ENCODE measurements around the gene CEP128.

CEP128 gene

DNA sequence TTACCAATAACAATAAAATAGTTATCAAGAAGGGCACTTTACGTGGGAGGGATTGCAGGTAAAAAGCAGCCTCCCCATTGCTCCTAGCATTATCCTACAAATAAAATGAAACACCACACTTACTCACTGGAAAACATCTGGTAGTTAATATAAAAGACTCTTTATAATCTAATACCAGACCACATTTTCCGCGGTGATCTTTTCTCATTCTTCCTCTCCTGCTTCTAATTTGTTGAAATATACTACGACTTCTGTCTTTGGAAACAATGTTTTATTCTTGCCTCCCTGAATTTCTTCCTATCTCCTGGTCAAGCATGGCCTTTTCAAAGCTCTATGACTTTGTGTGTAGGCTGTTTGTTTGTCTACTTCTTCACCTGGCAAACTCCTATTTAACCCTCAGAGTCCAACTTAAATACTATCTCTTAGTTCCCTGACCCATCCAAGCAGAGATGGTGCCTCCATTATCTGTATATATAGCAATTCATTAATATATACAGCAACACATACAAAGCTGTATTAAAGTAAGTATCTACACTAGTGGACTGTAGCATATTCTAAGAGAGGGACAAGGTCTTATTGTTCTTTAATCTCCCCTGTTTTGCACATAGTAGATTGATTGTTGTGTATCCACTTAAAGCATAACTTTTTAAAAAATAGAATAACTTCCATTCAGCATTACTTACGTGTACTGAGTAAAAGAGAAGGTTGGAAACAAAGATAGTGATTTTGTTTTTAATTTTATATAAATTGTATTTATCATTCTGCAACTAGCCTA lies 228.3 kb downstream of the CEP128 start:
- Mint-ChIP-seq H3K27ac (no peak overlapping the region), H3K4me1 (peaks cover 12% of the 10 kb centered on the region), H3K9me3 (no peaks in the 10 kb centered on the region), H3K27me3 (no peaks in the 10 kb centered on the region), H3K4me3 (no peak overlapping the region)
- ATAC-seq (no peak), DNase-seq (no peak)

DNA sequence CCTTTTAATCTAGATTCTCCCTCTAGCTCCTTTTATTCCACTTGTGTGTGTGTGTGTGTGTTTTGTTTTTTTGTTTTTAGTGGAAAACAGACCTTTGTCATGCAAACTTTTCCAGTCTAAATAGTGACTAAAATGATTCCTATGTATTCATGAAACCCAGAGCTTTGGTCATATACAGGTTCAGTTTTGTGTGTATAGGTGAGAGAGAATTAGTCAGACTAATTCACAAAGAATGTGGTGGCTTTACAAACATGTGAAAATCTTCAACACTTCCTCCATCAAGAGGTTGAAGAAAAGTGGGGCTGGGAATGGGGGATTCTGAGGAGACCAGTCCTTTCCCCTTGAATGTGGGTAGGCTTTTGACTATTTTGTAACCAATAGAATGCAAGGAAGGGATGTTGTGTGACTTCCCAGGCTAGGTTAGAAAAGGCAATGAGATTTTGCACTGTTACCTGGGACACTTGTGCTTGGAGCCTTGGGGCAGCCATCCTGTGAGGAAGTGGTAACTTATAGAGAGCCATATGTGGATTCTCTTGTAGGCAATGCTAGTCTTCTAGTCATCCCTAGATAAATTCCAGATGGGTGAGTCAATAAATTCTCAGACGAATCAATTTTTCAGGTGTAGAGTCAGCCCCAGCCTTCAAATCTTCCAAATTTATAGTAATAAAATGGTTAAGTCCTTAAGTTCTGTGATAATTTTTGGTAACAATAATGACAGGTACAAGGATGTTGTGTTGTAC lies 236.1 kb downstream of the CEP128 start:
- DNase-seq (no peak), ATAC-seq (no peak)
- no peaks in the 10 kb centered on the region for H3K9me3 Mint-ChIP-seq
- no peak overlapping the region for H3K27ac Mint-ChIP-seq
- H3K4me3 Mint-ChIP-seq: no peak overlapping the region
- no peaks in the 10 kb centered on the region for H3K27me3 Mint-ChIP-seq
- peaks cover under 1% of the 10 kb centered on the region for H3K4me1 Mint-ChIP-seq

DNA sequence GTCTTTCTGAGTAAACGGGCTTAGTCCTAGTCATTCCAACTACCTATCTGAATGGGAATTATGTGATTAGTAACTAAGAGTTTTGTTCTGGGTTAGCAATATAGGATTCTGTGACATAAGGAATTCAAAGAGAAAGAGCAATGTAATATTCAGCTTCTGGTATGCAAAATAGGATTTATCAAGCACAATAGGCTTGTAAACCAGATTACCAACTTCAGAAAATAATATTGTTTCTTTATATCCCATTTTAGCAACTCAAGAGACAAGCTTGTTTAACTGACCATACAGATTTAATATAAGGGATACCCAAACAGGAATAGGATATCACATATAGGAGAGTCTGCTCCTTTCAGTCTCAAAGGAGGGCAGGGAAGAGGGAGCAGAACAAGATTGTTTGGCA lies 240.9 kb downstream of the CEP128 start:
- H3K4me1 Mint-ChIP-seq: peaks cover 7% of the 10 kb centered on the region
- no peak for ATAC-seq
- no peak overlapping the region for H3K27ac Mint-ChIP-seq

DNA sequence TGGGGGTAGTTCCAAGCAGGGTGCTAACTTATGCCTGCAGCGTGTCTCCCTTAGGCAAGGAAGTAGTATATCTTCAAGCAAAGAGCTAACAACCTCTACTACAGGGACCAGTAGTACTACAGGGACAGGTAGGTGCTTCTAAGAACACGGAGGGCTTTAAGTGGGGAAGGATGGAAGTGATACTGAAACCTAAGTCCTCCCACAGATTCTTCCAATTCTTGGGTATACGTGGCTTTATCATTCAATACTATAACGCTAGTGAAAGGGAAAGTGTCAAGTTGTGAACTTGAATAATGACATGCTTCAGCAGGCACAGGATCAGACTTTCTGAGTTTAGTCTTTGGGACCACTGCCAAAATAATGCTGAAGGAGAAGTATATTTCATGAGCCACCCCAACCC lies 241.7 kb downstream of the CEP128 start:
- Mint-ChIP-seq H3K9me3 (no peaks in the 10 kb centered on the region), H3K4me3 (no peak overlapping the region), H3K27me3 (no peaks in the 10 kb centered on the region), H3K27ac (no peak overlapping the region), H3K4me1 (peaks cover 7% of the 10 kb centered on the region)
- DNase-seq: no peak
- peak; percentile 57 for ATAC-seq

More for the DNA sequence above, 240.9 kb downstream of the CEP128 start:
- no peak for DNase-seq
- no peaks in the 10 kb centered on the region for H3K9me3 Mint-ChIP-seq
- no peaks in the 10 kb centered on the region for H3K27me3 Mint-ChIP-seq
- no peak overlapping the region for H3K4me3 Mint-ChIP-seq

DNA sequence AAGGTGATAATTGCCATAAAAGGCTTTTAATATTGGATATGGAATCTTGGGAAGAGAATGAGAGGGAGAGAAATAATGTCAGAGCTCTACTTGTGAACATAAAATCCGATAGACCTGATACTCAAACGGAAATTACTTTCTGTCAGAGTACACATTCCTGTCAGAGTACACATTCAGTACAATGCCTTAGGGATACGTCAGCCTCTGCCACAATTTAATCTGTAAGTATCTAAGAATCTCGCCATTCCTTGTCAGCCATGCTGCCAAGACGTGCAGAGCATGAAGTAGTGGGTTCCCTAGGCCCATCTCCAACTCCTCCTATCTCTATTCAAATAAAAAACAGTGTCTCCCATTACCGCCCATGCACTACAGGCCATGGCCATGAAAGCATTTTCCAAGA lies 242.6 kb downstream of the CEP128 start:
- Mint-ChIP-seq H3K9me3 (no peaks in the 10 kb centered on the region), H3K27me3 (no peaks in the 10 kb centered on the region), H3K4me1 (peaks cover 7% of the 10 kb centered on the region), H3K4me3 (no peak overlapping the region), H3K27ac (no peak overlapping the region)
- DNase-seq: no peak
- no peak for ATAC-seq

DNA sequence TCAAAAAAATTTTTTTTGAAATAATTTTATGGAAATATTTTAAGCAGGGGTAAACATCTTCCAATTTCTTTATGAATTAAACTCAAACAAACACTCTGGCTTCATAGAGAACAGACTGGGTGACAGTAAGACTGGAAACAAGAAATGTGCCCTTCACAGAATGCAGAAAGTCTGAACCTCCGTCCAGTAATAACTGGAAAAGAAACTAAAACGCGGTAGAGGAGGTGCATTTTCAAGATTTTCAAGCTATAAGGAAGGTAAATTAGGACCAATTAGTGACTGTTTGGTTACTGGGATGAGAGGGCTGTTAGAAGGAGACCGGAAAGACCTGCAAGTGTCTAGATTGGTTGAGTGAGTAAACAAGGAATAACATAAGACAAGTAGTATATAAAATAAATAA lies 245.7 kb downstream of the CEP128 start:
- Mint-ChIP-seq H3K27me3 (no peaks in the 10 kb centered on the region), H3K4me3 (no peak overlapping the region), H3K4me1 (peaks cover 7% of the 10 kb centered on the region), H3K9me3 (no peaks in the 10 kb centered on the region), H3K27ac (no peak overlapping the region)
- DNase-seq (no peak), ATAC-seq (no peak)

DNA sequence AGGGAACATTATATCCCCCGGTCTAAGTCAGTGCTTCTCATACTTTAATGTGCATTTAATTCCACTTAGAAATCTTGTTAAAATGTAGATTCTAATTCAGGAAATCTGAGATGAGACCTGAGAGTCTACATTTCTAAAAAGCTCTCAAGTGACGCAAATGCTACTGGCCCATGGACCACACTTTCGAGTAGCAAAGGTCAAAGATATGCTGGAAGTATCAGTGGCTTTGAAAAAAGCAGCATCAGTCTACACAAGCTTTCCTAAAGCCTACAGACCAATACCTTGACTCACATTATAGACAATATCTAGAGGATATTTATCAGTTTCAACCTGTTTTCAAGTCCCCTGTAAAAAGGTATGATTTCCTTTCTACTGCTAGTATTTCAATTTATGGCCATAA lies 248.6 kb downstream of the CEP128 start:
- no peaks in the 10 kb centered on the region for H3K9me3 Mint-ChIP-seq
- no peak overlapping the region for H3K4me3 Mint-ChIP-seq
- ATAC-seq (no peak), DNase-seq (no peak)
- H3K27me3 Mint-ChIP-seq: no peaks in the 10 kb centered on the region
- no peak overlapping the region for H3K27ac Mint-ChIP-seq
- no peaks in the 10 kb centered on the region for H3K4me1 Mint-ChIP-seq

DNA sequence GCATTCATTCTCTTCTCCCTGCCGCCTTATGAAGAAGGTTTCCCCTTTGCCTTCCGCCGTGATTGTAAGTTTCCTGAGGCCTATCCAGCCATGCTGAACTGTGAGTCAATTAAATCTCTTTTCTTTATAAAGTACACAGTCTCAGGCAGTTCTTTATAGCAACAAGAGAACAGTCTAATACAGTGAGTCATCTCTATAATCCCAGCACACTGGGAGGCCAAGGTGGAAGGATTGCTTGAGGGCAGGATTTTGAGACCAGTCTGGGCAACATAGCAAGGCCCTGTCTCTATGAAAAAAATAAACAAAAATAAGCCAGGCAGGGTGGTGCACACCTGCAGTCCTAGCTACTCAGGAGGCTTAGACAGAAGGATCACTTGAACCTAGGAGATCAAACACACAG lies 259.9 kb downstream of the CEP128 start:
- no peak for ATAC-seq
- H3K4me1 Mint-ChIP-seq: no peaks in the 10 kb centered on the region
- peaks cover 26 to 62% of the 10 kb centered on the region in 2 donors for H3K9me3 Mint-ChIP-seq
- no peaks in the 10 kb centered on the region for H3K27me3 Mint-ChIP-seq
- no peak overlapping the region for H3K27ac Mint-ChIP-seq
- no peak for DNase-seq
- H3K4me3 Mint-ChIP-seq: no peak overlapping the region

DNA sequence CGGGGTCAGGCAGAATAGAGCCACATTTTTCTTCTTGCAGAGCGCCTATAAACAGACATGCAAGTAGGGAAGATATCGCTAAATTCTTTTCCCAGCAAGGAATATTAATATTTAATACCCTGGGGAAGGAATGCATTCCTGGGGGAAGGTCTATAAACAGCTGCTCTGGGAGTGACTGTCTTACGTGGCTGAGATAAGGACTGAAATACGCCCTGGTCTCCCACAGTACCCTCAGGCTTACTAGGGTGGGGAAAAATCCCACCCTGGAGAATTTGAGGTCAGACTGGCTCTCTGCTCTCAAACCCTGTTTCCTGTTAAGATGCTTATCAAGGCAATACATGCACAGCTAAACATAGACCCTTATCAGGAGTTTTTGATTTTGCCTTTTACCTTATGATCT lies 262.3 kb downstream of the CEP128 start:
- no peak overlapping the region for H3K4me3 Mint-ChIP-seq
- ATAC-seq: no peak
- no peaks in the 10 kb centered on the region for H3K4me1 Mint-ChIP-seq
- H3K27ac Mint-ChIP-seq: no peak overlapping the region
- DNase-seq: no peak
- H3K27me3 Mint-ChIP-seq: no peaks in the 10 kb centered on the region
- H3K9me3 Mint-ChIP-seq: peaks cover 24 to 52% of the 10 kb centered on the region in 2 donors

DNA sequence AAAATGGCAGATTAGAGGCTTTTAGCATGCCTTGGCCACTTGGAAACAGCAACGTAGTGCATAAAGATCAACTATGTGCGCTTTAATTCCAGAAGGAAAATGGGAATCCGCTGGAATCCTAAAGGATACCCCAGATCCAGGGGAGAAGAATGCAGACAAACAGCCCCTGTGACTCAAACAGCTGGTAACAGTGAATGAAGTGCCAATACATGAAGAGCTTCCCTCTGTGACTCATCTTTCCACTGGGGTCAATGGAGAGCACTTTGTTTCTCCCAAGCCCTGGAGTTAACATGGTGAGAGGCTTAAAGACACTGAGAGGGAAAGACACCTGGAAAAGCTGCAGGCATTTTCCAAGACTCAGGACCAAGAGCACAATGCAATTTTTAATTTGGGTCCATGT lies 263.1 kb downstream of the CEP128 start:
- Mint-ChIP-seq H3K4me1 (no peaks in the 10 kb centered on the region), H3K27ac (no peak overlapping the region), H3K4me3 (no peak overlapping the region), H3K27me3 (no peaks in the 10 kb centered on the region), H3K9me3 (peaks cover 23 to 44% of the 10 kb centered on the region in 2 donors)
- ATAC-seq (no peak), DNase-seq (no peak)

DNA sequence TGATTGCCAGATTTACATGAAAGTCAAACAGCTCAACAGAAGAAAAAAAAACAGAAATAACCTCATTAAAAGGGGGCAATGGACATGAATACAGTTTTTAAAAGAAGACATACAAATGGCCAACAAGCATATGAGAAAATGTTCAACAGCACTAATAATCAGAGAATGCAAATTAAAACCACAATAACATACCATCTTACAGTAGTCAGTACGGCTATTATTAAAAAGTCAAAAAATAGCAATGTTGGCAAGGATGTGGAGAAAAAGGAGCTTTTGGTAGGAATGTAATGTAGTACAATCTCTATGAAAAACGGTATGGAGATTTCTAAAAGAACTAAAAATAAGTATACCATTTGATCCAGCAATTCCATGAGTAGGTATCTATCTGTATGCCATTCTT lies 272.1 kb downstream of the CEP128 start:
- Mint-ChIP-seq H3K27ac (no peak overlapping the region), H3K9me3 (peaks cover 26% of the 10 kb centered on the region in 2 donors), H3K27me3 (no peaks in the 10 kb centered on the region), H3K4me3 (no peak overlapping the region), H3K4me1 (no peaks in the 10 kb centered on the region)
- DNase-seq: no peak
- ATAC-seq: no peak

DNA sequence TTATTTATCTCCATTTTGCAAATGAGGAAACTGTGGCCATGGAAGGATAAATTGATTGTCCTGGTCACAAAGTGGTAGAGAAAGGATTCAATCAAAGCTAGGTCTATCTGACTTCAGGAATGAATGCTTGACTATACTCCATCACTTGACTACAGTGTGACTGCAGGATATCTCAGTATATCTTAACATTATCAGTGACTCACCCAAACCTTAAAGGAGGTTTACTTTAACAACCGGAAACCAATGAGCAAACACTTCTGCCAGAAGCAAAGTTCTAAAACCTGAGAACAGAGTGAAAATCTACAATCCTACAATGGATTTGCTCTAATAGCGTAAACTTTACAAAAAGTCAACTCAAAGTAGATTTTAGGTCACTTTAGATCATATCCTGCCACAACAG lies 277.0 kb downstream of the CEP128 start:
- no peak overlapping the region for H3K4me3 Mint-ChIP-seq
- H3K9me3 Mint-ChIP-seq: peaks cover 15 to 18% of the 10 kb centered on the region in 2 donors
- no peaks in the 10 kb centered on the region for H3K27me3 Mint-ChIP-seq
- no peak overlapping the region for H3K27ac Mint-ChIP-seq
- ATAC-seq (no peak), DNase-seq (no peak)
- no peaks in the 10 kb centered on the region for H3K4me1 Mint-ChIP-seq

DNA sequence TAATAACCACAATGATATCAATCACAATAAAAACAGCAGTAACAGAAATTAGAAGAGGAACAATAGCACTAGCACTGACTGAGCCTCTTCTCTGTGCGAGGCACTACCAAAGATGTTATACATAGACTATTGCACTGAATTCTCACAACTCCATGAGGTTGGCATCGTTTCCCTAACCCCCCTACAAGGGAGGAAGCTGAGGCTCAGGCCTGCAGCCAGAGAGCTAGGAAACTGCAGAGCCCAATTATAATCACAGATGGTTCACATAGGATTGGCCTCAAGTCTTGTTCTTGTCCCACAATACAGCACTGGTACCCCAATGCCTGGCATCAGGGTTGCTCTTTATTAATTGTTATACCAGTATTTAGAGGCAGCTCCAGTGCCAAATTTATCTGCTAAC lies 278.0 kb downstream of the CEP128 start:
- Mint-ChIP-seq H3K27me3 (no peaks in the 10 kb centered on the region), H3K27ac (no peak overlapping the region), H3K4me3 (no peak overlapping the region), H3K9me3 (peaks cover 8 to 15% of the 10 kb centered on the region in 2 donors), H3K4me1 (no peaks in the 10 kb centered on the region)
- ATAC-seq: no peak
- no peak for DNase-seq

DNA sequence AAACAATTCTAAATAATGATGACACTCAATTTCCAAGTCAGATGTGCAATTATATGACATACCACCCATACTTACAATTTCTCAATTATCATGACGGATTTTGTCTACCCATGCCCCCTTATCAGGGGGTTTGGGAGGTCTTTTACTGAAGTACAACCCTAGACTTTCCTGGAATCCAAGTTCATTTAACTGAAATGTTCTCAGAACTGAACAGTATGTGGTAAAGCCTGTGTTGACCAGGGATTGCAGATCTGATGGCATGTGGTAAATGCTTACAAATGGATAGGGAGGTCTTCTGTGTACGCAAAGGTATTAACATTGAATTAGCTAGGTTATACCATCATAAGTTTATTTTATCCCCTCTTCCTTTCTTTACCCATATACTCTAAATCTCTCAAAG lies 281.8 kb downstream of the CEP128 start:
- Mint-ChIP-seq H3K4me3 (no peak overlapping the region), H3K27me3 (no peaks in the 10 kb centered on the region), H3K4me1 (no peaks in the 10 kb centered on the region), H3K9me3 (peaks cover 0 to 6% of the 10 kb centered on the region in 2 donors), H3K27ac (no peak overlapping the region)
- ATAC-seq (no peak), DNase-seq (no peak)

DNA sequence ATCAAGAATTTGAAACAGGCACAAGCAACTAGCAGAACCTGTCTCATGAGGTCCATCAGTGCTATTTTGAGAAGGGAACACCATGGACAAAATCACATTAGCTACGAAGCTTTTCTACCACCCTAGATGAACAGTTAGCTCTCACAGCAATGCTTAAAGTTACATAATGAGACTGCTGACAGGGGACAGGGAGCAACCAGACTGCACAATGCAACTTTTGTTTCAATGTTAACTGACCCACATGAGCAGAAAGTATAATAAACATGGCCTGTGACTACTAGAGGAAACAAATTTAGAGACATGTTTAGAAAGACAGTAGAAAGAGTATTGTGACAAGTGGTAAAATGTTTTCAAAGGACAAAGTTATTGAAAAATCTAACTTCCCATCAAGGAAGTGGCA lies 282.8 kb downstream of the CEP128 start:
- DNase-seq: no peak
- Mint-ChIP-seq H3K27ac (no peak overlapping the region), H3K4me3 (no peak overlapping the region), H3K4me1 (no peaks in the 10 kb centered on the region), H3K27me3 (no peaks in the 10 kb centered on the region), H3K9me3 (peaks cover 0 to 6% of the 10 kb centered on the region in 2 donors)
- no peak for ATAC-seq

DNA sequence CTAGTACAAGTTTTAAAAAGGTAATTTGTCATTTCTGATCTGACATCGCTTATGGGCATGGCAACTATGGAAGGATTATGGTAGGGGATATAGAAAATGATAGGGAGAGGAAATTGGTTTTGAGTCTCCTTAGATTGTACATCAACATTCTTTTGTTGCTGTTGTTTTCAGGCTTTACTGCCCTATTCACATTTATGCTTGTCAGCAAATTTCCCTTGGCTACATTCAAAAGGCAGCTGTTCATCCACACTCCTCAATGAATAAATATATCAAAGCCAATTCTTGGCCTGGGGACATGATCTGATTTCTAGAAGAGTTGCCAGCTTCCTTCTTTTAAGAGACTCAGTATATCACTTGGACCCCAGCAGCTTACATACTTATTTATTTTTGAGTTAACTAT lies 283.4 kb downstream of the CEP128 start:
- H3K4me1 Mint-ChIP-seq: no peaks in the 10 kb centered on the region
- no peaks in the 10 kb centered on the region for H3K27me3 Mint-ChIP-seq
- ATAC-seq (no peak), DNase-seq (no peak)
- H3K9me3 Mint-ChIP-seq: peaks cover under 1 to 6% of the 10 kb centered on the region in 2 donors
- no peak overlapping the region for H3K4me3 Mint-ChIP-seq
- no peak overlapping the region for H3K27ac Mint-ChIP-seq

Measured in stimulated activated naive CD8-positive, alpha-beta T cell treated with anti-CD3 and anti-CD28 coated beads, Interleukin-15, amount 100 ng/mL, for 72 hours (primary cell).